ENCODE results near the gene ICAM2.

DNA sequence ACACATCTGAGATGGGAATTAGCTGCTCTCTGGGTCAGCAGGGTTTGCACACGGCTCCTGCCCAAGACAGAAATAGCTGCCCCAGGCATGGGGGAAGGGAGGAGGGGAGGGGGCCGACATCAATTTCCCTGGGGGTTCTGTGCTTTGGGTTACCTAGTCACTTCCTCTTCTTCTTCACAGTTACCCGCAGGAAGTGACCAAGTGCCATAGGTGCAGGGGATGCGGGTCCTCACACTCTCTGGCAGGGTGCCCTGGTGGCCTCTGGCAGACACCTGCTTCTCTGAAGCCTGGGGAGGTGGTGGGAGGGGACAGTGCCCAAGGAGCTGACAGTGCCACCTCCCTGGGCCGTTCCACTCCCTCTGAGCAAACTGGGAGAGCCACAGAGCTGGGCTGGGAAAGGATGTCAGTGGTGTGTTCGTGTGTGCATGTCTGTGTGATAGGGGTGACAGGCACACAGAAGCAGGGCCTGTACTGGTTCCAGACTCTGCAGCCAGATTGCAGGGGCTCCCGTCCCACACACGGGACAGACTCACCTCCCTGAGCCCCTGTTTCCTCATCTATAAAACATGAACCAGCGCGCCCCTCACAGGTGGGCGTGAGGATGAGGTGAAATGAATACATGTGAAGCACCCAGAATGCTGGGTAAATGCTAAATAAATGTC is 65.9 kb downstream of the ICAM2 start:
- TF ChIP-seq, protein P1, sequence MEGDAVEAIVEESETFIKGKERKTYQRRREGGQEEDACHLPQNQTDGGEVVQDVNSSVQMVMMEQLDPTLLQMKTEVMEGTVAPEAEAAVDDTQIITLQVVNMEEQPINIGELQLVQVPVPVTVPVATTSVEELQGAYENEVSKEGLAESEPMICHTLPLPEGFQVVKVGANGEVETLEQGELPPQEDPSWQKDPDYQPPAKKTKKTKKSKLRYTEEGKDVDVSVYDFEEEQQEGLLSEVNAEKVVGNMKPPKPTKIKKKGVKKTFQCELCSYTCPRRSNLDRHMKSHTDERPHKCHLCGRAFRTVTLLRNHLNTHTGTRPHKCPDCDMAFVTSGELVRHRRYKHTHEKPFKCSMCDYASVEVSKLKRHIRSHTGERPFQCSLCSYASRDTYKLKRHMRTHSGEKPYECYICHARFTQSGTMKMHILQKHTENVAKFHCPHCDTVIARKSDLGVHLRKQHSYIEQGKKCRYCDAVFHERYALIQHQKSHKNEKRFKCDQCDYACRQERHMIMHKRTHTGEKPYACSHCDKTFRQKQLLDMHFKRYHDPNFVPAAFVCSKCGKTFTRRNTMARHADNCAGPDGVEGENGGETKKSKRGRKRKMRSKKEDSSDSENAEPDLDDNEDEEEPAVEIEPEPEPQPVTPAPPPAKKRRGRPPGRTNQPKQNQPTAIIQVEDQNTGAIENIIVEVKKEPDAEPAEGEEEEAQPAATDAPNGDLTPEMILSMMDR (IDR thresholded peaks at IDR 0.05): no peak
- no peak for TF ChIP-seq EZH2 (IDR thresholded peaks at IDR 0.05; ENCODE audit: borderline replicate concordance, insufficient read depth, low read depth, low read length, poor library complexity, severe bottlenecking)
